Mesothelial cell of epicardium (in vitro differentiated cells): Measurements from ENCODE around the gene GRIA3. TPM values are rescaled to one million over a fixed set of nuclear protein-coding genes. Genes with fewer than 3 reads are reported as not detected.

Source experiments
- DNase-seq, 2 experiments: peaks; one replicate each; pipeline ENCODE4 v3.0.0; 2021; ENCODE audit warnings: low spot score in 2 of 2; ENCODE audit not compliant: unreplicated experiment in 2 of 2
- H3K27ac Mint-ChIP-seq: 2 replicates; pipeline ENCODE4 v1.8.0; 2021; ENCODE audit warnings: mixed read lengths
- H3K27me3 Mint-ChIP-seq: 2 replicates; pipeline ENCODE4 v1.8.0; 2021; ENCODE audit warnings: low read depth, mixed read lengths
- H3K36me3 Mint-ChIP-seq: 2 replicates; pipeline ENCODE4 v1.8.0; 2021; ENCODE audit warnings: mixed read lengths
- H3K4me1 Mint-ChIP-seq: 2 replicates; pipeline ENCODE4 v1.8.0; 2021; ENCODE audit warnings: mixed read lengths
- H3K4me3 Mint-ChIP-seq: 2 replicates; pipeline ENCODE4 v1.8.0; 2021; ENCODE audit warnings: mild to moderate bottlenecking, moderate library complexity, mixed read lengths
- H3K9me3 Mint-ChIP-seq: 2 replicates; pipeline ENCODE4 v1.8.0; 2021; ENCODE audit warnings: mixed read lengths
- total RNA-seq: library from RNA; stranded (reverse); gene quantifications from 3 replicates; pipeline ENCODE4 v1.2.1, GENCODE V29; 2021
- TF ChIP-seq, protein P1 (sequence below): fragments of 200-600 bp; sonication (generic); IDR thresholded peaks from one replicate; pipeline ENCODE4 v1.5.0; 2021; ENCODE audit warnings: antibody characterized with exemption; ENCODE audit not compliant: unreplicated experiment

Gene GRIA3
- total RNA-seq, 1 donor from 2014 or later = 1.9 TPM

DNA sequence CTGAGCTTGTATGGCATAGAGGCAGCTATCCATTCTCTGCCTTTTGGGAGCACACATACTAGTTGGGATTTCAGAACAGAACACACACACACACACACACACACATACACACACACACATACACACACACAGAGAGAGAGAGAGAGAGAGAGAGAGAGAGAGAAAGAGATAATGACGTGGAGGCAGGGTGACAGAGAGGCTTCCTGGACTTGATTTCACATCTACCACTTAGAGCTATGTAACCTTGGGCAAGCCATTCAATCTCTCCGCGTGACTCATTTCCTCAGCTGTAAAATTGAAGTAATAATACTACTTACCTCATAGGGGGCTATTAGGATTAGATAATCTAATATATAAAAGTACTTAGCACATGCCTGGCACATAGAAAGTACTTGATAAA lies 12.3 kb upstream of the GRIA3 start:
- TF ChIP-seq, protein P1, sequence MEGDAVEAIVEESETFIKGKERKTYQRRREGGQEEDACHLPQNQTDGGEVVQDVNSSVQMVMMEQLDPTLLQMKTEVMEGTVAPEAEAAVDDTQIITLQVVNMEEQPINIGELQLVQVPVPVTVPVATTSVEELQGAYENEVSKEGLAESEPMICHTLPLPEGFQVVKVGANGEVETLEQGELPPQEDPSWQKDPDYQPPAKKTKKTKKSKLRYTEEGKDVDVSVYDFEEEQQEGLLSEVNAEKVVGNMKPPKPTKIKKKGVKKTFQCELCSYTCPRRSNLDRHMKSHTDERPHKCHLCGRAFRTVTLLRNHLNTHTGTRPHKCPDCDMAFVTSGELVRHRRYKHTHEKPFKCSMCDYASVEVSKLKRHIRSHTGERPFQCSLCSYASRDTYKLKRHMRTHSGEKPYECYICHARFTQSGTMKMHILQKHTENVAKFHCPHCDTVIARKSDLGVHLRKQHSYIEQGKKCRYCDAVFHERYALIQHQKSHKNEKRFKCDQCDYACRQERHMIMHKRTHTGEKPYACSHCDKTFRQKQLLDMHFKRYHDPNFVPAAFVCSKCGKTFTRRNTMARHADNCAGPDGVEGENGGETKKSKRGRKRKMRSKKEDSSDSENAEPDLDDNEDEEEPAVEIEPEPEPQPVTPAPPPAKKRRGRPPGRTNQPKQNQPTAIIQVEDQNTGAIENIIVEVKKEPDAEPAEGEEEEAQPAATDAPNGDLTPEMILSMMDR = no peak
- DNase-seq = no peak
- no peak overlapping the region for H3K4me3 Mint-ChIP-seq
- peaks cover 38% of the 10 kb centered on the region for H3K9me3 Mint-ChIP-seq
- no peaks in the 10 kb centered on the region for H3K36me3 Mint-ChIP-seq
- H3K27me3 Mint-ChIP-seq = no peaks in the 10 kb centered on the region
- no peaks in the 10 kb centered on the region for H3K4me1 Mint-ChIP-seq
- no peak overlapping the region for H3K27ac Mint-ChIP-seq

DNA sequence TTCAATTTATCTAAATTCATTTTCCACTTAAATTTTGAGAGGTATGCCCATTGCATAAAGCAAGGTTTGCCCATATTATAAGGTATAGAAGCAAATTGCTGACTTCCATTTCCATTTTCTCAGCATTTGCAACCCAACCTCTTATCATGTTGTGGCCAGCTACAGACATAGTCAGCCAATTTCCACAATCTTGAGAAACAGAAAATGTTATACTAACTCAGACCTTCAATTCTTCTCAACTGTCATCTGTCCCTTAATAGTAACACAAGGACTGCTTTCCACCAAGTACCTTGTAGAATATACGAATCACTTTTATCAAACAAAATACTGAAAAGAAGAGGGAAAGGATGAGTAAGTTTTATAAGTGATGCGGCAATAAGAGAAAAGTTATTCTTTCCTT lies 11.2 kb upstream of the GRIA3 start:
- H3K4me1 Mint-ChIP-seq = no peaks in the 10 kb centered on the region
- TF ChIP-seq, protein P1 = no peak
- H3K27ac Mint-ChIP-seq = no peak overlapping the region
- DNase-seq = no peak
- H3K4me3 Mint-ChIP-seq = no peak overlapping the region
- peaks cover 36% of the 10 kb centered on the region for H3K9me3 Mint-ChIP-seq
- no peaks in the 10 kb centered on the region for H3K36me3 Mint-ChIP-seq
- no peaks in the 10 kb centered on the region for H3K27me3 Mint-ChIP-seq

GRCh38 chrX:123173833-123174232 lies 10.2 kb upstream of the GRIA3 start:
- no peak for DNase-seq
- H3K9me3 Mint-ChIP-seq = peaks cover 31% of the 10 kb centered on the region
- TF ChIP-seq, protein P1 = no peak
- no peaks in the 10 kb centered on the region for H3K36me3 Mint-ChIP-seq
- no peaks in the 10 kb centered on the region for H3K4me1 Mint-ChIP-seq
- no peaks in the 10 kb centered on the region for H3K27me3 Mint-ChIP-seq
- H3K4me3 Mint-ChIP-seq = no peak overlapping the region
- no peak overlapping the region for H3K27ac Mint-ChIP-seq

GRCh38 chrX:123175366-123176122 lies 8.5 kb upstream of the GRIA3 start:
- H3K27ac Mint-ChIP-seq = no peak overlapping the region
- peaks cover 37% of the 10 kb centered on the region for H3K9me3 Mint-ChIP-seq
- peaks cover 3% of the 10 kb centered on the region for H3K27me3 Mint-ChIP-seq
- DNase-seq = no peak
- TF ChIP-seq, protein P1 = no peak
- H3K4me3 Mint-ChIP-seq = no peak overlapping the region
- no peaks in the 10 kb centered on the region for H3K4me1 Mint-ChIP-seq
- no peaks in the 10 kb centered on the region for H3K36me3 Mint-ChIP-seq

- peaks cover 60% of the 10 kb centered on the region for H3K27me3 Mint-ChIP-seq
- H3K27ac Mint-ChIP-seq = no peak overlapping the region
- no peaks in the 10 kb centered on the region for H3K36me3 Mint-ChIP-seq
- no peak for DNase-seq
- peaks cover 25% of the 10 kb centered on the region for H3K9me3 Mint-ChIP-seq
- TF ChIP-seq, protein P1 = no peak
- no peak overlapping the region for H3K4me3 Mint-ChIP-seq
- H3K4me1 Mint-ChIP-seq = peaks cover 7% of the 10 kb centered on the region
Observed at GRCh38 chrX:123181233-123181914, 2.7 kb upstream of the GRIA3 start.
